Panc1 (cell line): ENCODE data around the gene PYDC1.

ENCODE experiments used
- CTCF ChIP-seq: fragments of 450-650 bp; IDR thresholded peaks from 2 replicates; pipeline ENCODE4 v1.5.1; 2017; ENCODE audit warnings: mild to moderate bottlenecking
- POLR2AphosphoS5 ChIP-seq: IDR thresholded peaks from 2 replicates; pipeline ENCODE4 v1.6.1; 2012; ENCODE audit warnings: mild to moderate bottlenecking, low read depth, low read length, moderate library complexity
- REST ChIP-seq, 2 experiments: IDR thresholded peaks; 2 replicates each; pipeline ENCODE4 v1.6.1; 2011 to 2012; ENCODE audit warnings: low read depth in 2 of 2, control low read depth in 1 of 2, low read length in 1 of 2, mild to moderate bottlenecking in 1 of 2, moderate library complexity in 1 of 2; ENCODE audit not compliant: insufficient read depth in 1 of 2

DNA sequence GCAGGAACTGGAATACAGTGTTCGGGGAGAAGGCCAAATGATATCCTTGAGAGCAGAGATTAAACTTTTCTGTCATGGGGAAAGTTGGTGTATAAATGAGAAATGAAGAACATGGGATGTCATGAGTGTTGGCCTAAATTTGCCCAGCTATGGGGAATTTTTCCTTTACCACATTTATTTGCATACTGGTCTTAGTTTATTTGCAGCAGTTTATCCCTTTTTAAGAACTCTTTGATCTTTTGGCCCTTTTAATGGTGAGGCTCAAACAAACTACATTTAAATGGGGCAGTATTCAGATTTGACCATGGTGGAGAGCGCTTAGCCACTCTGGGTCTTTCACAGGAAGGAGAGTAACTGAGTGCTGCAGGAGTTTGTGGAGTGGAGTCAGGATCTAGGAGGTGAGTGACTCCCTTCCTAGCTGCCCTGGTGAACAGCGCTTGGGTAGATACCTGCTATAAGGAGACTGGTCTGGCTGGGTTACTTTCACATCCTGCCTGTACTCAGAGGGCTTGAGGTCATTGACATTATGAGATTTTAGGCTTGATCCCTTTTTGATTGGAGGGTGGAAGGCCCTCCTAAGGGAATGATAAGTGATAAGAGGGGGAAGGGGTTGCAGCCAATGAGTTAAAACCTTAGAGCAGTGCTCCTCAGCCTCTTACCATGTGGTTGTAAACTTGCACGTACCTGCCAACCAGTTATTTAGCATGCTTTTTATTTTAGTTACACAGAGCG, 25.1 kb downstream of the PYDC1 start:
- no peak for TF ChIP-seq CTCF
- TF ChIP-seq POLR2AphosphoS5 = no peak; the same call in 1 of the 2 replicates
- no peak for TF ChIP-seq REST (IDR thresholded peaks at IDR 0.05; ENCODE audit: insufficient read depth in 1 of 2, low read depth in 2 of 2, low read length in 1 of 2)
